OCI-LY1 (cell line): ENCODE results near the gene PTTG1IP2.
A peak's percentile ranks its signal among the peaks of the same experiment; 100 is the strongest.

ENCODE experiments used
- H2AFZ ChIP-seq: fragments of 200-600 bp; sonication (generic), shearing (Covaris generic); 2 replicates; pipeline ENCODE4 v1.6.0; 2014; ENCODE audit warnings: antibody characterized with exemption, mild to moderate bottlenecking, low read length
- H3F3A ChIP-seq: fragments of 200-600 bp; sonication (generic), shearing (Covaris generic); 2 replicates; pipeline ENCODE4 v1.6.0; 2014; ENCODE audit warnings: mild to moderate bottlenecking, antibody characterized with exemption, low read length, moderate library complexity; ENCODE audit not compliant: insufficient read depth
- H3K27ac ChIP-seq: fragments of 200-600 bp; sonication (generic); 2 replicates; pipeline ENCODE4 v1.5.1; 2014; ENCODE audit warnings: low read length, mixed run types, mild to moderate bottlenecking, low read depth; ENCODE audit not compliant: poor library complexity, severe bottlenecking
- H3K27me3 ChIP-seq: fragments of 200-600 bp; sonication (generic); 2 replicates; pipeline ENCODE4 v1.6.0; 2014; ENCODE audit warnings: antibody characterized with exemption, mild to moderate bottlenecking, low read length, moderate library complexity; ENCODE audit not compliant: insufficient read depth
- H3K36me3 ChIP-seq: fragments of 200-600 bp; sonication (generic); 2 replicates; pipeline ENCODE4 v1.6.1; 2014; ENCODE audit warnings: mild to moderate bottlenecking, antibody characterized with exemption, low read length, moderate library complexity, mixed read lengths; ENCODE audit not compliant: insufficient read depth
- H3K4me1 ChIP-seq: fragments of 200-600 bp; sonication (generic); 2 replicates; pipeline ENCODE4 v1.5.1; 2014; ENCODE audit warnings: mild to moderate bottlenecking, low read length, moderate library complexity; ENCODE audit not compliant: insufficient read depth, severe bottlenecking
- H3K4me2 ChIP-seq: fragments of 200-600 bp; sonication (generic), shearing (Covaris generic); 2 replicates; pipeline ENCODE4 v1.6.1; 2014; ENCODE audit warnings: low read length
- H3K4me3 ChIP-seq: fragments of 200-600 bp; sonication (generic); 2 replicates; pipeline ENCODE4 v1.5.1; 2014; ENCODE audit warnings: low read length, low read depth, mild to moderate bottlenecking, mixed read lengths; ENCODE audit not compliant: poor library complexity, severe bottlenecking
- H3K79me2 ChIP-seq: fragments of 200-600 bp; shearing (Covaris generic); 2 replicates; pipeline ENCODE4 v1.6.1; 2016; ENCODE audit warnings: mixed run types, low read length, mixed read lengths; ENCODE audit not compliant: insufficient read depth
- H3K9ac ChIP-seq: fragments of 200-600 bp; sonication (generic), shearing (Covaris generic); 2 replicates; pipeline ENCODE4 v1.6.1; 2014; ENCODE audit warnings: mild to moderate bottlenecking, low read length, mixed read lengths
- H3K9me2 ChIP-seq: fragments of 200-600 bp; sonication (generic), shearing (Covaris generic); 2 replicates; pipeline ENCODE4 v1.6.1; 2014; ENCODE audit warnings: low read depth, mild to moderate bottlenecking, low read length, mixed read lengths
- H3K9me3 ChIP-seq: fragments of 200-600 bp; shearing (Covaris generic); 2 replicates; pipeline ENCODE4 v1.6.1; 2014; ENCODE audit warnings: low read length, mixed read lengths
- H4K20me1 ChIP-seq: fragments of 200-600 bp; sonication (generic), shearing (Covaris generic); 2 replicates; pipeline ENCODE4 v1.6.0; 2016; ENCODE audit warnings: mild to moderate bottlenecking, low read length; ENCODE audit not compliant: insufficient read depth
- CTCF ChIP-seq: fragments of 200-600 bp; sonication (generic), shearing (Covaris generic); IDR thresholded peaks from 2 replicates; pipeline ENCODE4 v1.5.1; 2017; ENCODE audit warnings: mild to moderate bottlenecking, antibody characterized with exemption, low read length, moderate library complexity, mixed read lengths
- EZH2 ChIP-seq: fragments of 200-600 bp; sonication (generic), shearing (Covaris generic); IDR thresholded peaks from 2 replicates; pipeline ENCODE4 v1.8.0; 2017; ENCODE audit warnings: borderline replicate concordance, mixed run types, mild to moderate bottlenecking, antibody characterized with exemption, low read length, moderate library complexity, mixed read lengths

Gene PTTG1IP2

GRCh38 chr7:90520484-90520883 lies 51.0 kb downstream of the PTTG1IP2 start:
- Histone ChIP-seq H3K9me3 (no peaks in the 10 kb centered on the region), H3K27me3 (no peaks in the 10 kb centered on the region), H3K4me2 (no peak overlapping the region), H3K4me3 (no peak overlapping the region), H3K79me2 (no peaks in the 10 kb centered on the region), H3K27ac (no peak overlapping the region), H3F3A (no peaks in the 10 kb centered on the region), H3K36me3 (no peaks in the 10 kb centered on the region), H2AFZ (no peak overlapping the region), H3K9ac (no peak overlapping the region), H3K4me1 (no peaks in the 10 kb centered on the region), H4K20me1 (no peaks in the 10 kb centered on the region), H3K9me2 (no peaks in the 10 kb centered on the region)
- TF ChIP-seq EZH2 (no peak), CTCF (peak; percentile 76)

- Histone ChIP-seq H4K20me1 (no peaks in the 10 kb centered on the region), H3K36me3 (no peaks in the 10 kb centered on the region), H3K4me1 (no peaks in the 10 kb centered on the region), H3K9ac (no peak overlapping the region), H3K9me3 (no peaks in the 10 kb centered on the region), H3K27ac (no peak overlapping the region), H3F3A (no peaks in the 10 kb centered on the region), H3K9me2 (no peaks in the 10 kb centered on the region), H3K4me3 (no peak overlapping the region), H2AFZ (no peak overlapping the region), H3K4me2 (no peak overlapping the region), H3K27me3 (no peaks in the 10 kb centered on the region), H3K79me2 (no peaks in the 10 kb centered on the region)
- TF ChIP-seq CTCF (no peak), EZH2 (no peak)
These were observed 60.8 kb downstream of the PTTG1IP2 start for GRCh38 chr7:90530263-90530662.

GRCh38 chr7:90532231-90532929 lies 62.9 kb downstream of the PTTG1IP2 start:
- no peak overlapping the region for H2AFZ ChIP-seq
- H4K20me1 ChIP-seq: no peaks in the 10 kb centered on the region
- no peak for TF ChIP-seq EZH2
- TF ChIP-seq CTCF: no peak
- no peaks in the 10 kb centered on the region for H3K4me1 ChIP-seq
- no peaks in the 10 kb centered on the region for H3K27me3 ChIP-seq
- no peaks in the 10 kb centered on the region for H3F3A ChIP-seq
- no peak overlapping the region for H3K4me2 ChIP-seq
- H3K4me3 ChIP-seq: no peak overlapping the region
- no peak overlapping the region for H3K9ac ChIP-seq
- H3K79me2 ChIP-seq: no peaks in the 10 kb centered on the region
- no peaks in the 10 kb centered on the region for H3K9me2 ChIP-seq
- H3K36me3 ChIP-seq: no peaks in the 10 kb centered on the region
- no peaks in the 10 kb centered on the region for H3K9me3 ChIP-seq
- H3K27ac ChIP-seq: no peak overlapping the region
